ENCODE results near the gene WDFY3.

- TF ChIP-seq CTCF (IDR thresholded peaks at IDR 0.05; ENCODE audit: poor library complexity), result no peak
- TF ChIP-seq EZH2 (IDR thresholded peaks at IDR 0.05; ENCODE audit: borderline replicate concordance), result no peak
These were observed 4.4 kb downstream of the WDFY3 start for GRCh38 chr4:84962102-84962501.

Measured in hepatocyte (in vitro differentiated cells).